Panc1 (cell line): ENCODE results near the gene HCN1.

Experiments used
- POLR2AphosphoS5 ChIP-seq: IDR thresholded peaks from 2 replicates; pipeline ENCODE4 v1.6.1; 2012; ENCODE audit warnings: mild to moderate bottlenecking, low read depth, low read length, moderate library complexity
- TCF7L2 ChIP-seq: IDR thresholded peaks from 2 replicates; pipeline ENCODE4 v1.6.1; 2011; ENCODE audit warnings: mild to moderate bottlenecking, low read depth, low read length, inconsistent platforms
- TF ChIP-seq, protein P1 (sequence below): fragments of 450-650 bp; IDR thresholded peaks from 2 replicates; pipeline ENCODE4 v1.5.1; 2017; ENCODE audit warnings: mild to moderate bottlenecking
- TF ChIP-seq, protein P2 (sequence below), 2 experiments: IDR thresholded peaks; 2 replicates each; pipeline ENCODE4 v1.6.1; 2011 to 2012; ENCODE audit warnings: low read depth in 2 of 2, control low read depth in 1 of 2, low read length in 1 of 2, mild to moderate bottlenecking in 1 of 2, moderate library complexity in 1 of 2; ENCODE audit not compliant: insufficient read depth in 1 of 2

DNA sequence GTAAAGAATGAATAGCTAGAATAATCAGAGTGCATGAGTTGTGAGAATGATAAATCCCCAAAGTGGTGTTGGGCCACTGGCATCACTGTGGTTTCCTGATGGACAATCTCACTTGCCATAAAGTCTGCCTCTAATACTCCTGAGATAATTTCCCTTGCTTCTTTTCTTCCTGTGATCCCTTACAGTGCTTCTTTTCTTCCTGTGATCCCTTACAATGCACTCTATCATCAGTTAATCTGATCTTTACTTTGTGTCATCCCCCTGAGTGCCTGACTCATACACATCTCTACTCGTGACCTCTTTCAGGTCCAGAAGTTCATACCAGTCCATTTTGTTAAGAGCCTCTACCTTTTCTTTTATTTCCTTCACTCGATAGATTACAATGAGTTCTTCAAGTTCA is 418.3 kb downstream of the HCN1 start:
- TF ChIP-seq POLR2AphosphoS5 (no peak), TCF7L2 (no peak)
- TF ChIP-seq, protein P1, sequence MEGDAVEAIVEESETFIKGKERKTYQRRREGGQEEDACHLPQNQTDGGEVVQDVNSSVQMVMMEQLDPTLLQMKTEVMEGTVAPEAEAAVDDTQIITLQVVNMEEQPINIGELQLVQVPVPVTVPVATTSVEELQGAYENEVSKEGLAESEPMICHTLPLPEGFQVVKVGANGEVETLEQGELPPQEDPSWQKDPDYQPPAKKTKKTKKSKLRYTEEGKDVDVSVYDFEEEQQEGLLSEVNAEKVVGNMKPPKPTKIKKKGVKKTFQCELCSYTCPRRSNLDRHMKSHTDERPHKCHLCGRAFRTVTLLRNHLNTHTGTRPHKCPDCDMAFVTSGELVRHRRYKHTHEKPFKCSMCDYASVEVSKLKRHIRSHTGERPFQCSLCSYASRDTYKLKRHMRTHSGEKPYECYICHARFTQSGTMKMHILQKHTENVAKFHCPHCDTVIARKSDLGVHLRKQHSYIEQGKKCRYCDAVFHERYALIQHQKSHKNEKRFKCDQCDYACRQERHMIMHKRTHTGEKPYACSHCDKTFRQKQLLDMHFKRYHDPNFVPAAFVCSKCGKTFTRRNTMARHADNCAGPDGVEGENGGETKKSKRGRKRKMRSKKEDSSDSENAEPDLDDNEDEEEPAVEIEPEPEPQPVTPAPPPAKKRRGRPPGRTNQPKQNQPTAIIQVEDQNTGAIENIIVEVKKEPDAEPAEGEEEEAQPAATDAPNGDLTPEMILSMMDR, result no peak
- TF ChIP-seq, protein P2, sequence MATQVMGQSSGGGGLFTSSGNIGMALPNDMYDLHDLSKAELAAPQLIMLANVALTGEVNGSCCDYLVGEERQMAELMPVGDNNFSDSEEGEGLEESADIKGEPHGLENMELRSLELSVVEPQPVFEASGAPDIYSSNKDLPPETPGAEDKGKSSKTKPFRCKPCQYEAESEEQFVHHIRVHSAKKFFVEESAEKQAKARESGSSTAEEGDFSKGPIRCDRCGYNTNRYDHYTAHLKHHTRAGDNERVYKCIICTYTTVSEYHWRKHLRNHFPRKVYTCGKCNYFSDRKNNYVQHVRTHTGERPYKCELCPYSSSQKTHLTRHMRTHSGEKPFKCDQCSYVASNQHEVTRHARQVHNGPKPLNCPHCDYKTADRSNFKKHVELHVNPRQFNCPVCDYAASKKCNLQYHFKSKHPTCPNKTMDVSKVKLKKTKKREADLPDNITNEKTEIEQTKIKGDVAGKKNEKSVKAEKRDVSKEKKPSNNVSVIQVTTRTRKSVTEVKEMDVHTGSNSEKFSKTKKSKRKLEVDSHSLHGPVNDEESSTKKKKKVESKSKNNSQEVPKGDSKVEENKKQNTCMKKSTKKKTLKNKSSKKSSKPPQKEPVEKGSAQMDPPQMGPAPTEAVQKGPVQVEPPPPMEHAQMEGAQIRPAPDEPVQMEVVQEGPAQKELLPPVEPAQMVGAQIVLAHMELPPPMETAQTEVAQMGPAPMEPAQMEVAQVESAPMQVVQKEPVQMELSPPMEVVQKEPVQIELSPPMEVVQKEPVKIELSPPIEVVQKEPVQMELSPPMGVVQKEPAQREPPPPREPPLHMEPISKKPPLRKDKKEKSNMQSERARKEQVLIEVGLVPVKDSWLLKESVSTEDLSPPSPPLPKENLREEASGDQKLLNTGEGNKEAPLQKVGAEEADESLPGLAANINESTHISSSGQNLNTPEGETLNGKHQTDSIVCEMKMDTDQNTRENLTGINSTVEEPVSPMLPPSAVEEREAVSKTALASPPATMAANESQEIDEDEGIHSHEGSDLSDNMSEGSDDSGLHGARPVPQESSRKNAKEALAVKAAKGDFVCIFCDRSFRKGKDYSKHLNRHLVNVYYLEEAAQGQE (IDR thresholded peaks at IDR 0.05; ENCODE audit: insufficient read depth in 1 of 2, low read depth in 2 of 2, low read length in 1 of 2), result no peak
